GM23248 (cell line): ENCODE measurements around the gene HSD17B4. TPM values are rescaled to one million over a fixed set of nuclear protein-coding genes. Genes with fewer than 3 reads are reported as not detected.
"Not testable (repeated sequence)": the region's sequence is repeated elsewhere in the genome, so short reads cannot be mapped to it uniquely, and the experiment has no call there.

Source experiments
- DNase-seq: peaks from one replicate; pipeline ENCODE4 v3.0.0-alpha.2; 2015
- H2AFZ ChIP-seq: fragments of 200-600 bp; sonication (generic); 2 replicates; pipeline ENCODE4 v1.6.1; 2016; ENCODE audit warnings: antibody characterized with exemption
- H3F3A ChIP-seq: fragments of 200-600 bp; sonication (generic); 2 replicates; pipeline ENCODE4 v1.6.1; 2016; ENCODE audit warnings: mild to moderate bottlenecking, antibody characterized with exemption, mixed run types; ENCODE audit not compliant: insufficient read depth
- H3K27ac ChIP-seq: fragments of 200-600 bp; sonication (generic); 2 replicates; pipeline ENCODE4 v1.5.1; 2016; ENCODE audit warnings: mild to moderate bottlenecking
- H3K27me3 ChIP-seq: fragments of 200-600 bp; sonication (generic); replicated peaks from 2 replicates; pipeline ENCODE4 v1.6.1; 2016; ENCODE audit warnings: mild to moderate bottlenecking; ENCODE audit not compliant: insufficient read depth
- H3K36me3 ChIP-seq: fragments of 200-600 bp; sonication (generic); 2 replicates; pipeline ENCODE4 v1.6.1; 2016; ENCODE audit warnings: low read depth, mild to moderate bottlenecking
- H3K4me1 ChIP-seq: fragments of 200-600 bp; sonication (generic); 2 replicates; pipeline ENCODE4 v1.6.1; 2016; ENCODE audit warnings: mild to moderate bottlenecking; ENCODE audit not compliant: insufficient read depth
- H3K4me2 ChIP-seq: fragments of 200-600 bp; sonication (generic); one replicate; pipeline ENCODE4 v1.6.1; 2016; ENCODE audit warnings: mild to moderate bottlenecking; ENCODE audit not compliant: unreplicated experiment
- H3K4me3 ChIP-seq: fragments of 200-600 bp; sonication (generic); 2 replicates; pipeline ENCODE4 v1.5.1; 2016; ENCODE audit warnings: mild to moderate bottlenecking
- H3K79me2 ChIP-seq: fragments of 200-600 bp; sonication (generic); 2 replicates; pipeline ENCODE4 v1.6.1; 2016; ENCODE audit warnings: mild to moderate bottlenecking; ENCODE audit not compliant: insufficient read depth
- H3K9ac ChIP-seq: fragments of 200-600 bp; sonication (generic); 2 replicates; pipeline ENCODE4 v1.6.1; 2016; ENCODE audit warnings: mild to moderate bottlenecking
- H3K9me2 ChIP-seq: fragments of 200-600 bp; sonication (generic); 2 replicates; pipeline ENCODE4 v1.6.1; 2016; ENCODE audit warnings: mixed run types, mild to moderate bottlenecking, moderate library complexity; ENCODE audit not compliant: insufficient read depth
- H3K9me3 ChIP-seq: fragments of 200-600 bp; sonication (generic); one replicate; pipeline ENCODE4 v1.6.1; 2017; ENCODE audit warnings: low read depth
- H4K20me1 ChIP-seq: fragments of 200-600 bp; sonication (generic); 2 replicates; pipeline ENCODE4 v1.6.0; 2016; ENCODE audit not compliant: insufficient read depth
- EZH2 ChIP-seq: fragments of 200-600 bp; sonication (generic); IDR thresholded peaks from 2 replicates; pipeline ENCODE4 v1.6.1; 2018; ENCODE audit warnings: antibody characterized with exemption, mild to moderate bottlenecking; ENCODE audit not compliant: insufficient read depth, poor library complexity, severe bottlenecking
- EZH2phosphoT487 ChIP-seq: fragments of 200-600 bp; sonication (generic); IDR thresholded peaks from 2 replicates; pipeline ENCODE4 v1.6.1; 2018; ENCODE audit warnings: antibody characterized with exemption, moderate library complexity, mild to moderate bottlenecking, low read depth; ENCODE audit not compliant: insufficient read depth
- WGBS, 2 experiments: methylation state at CpG; one replicate each; pipeline ENCODE4 v1.1.6; 2015 to 2017; ENCODE audit warnings: low lambda C conversion rate in 2 of 2, low coverage in 1 of 2; ENCODE audit errors: missing lambda C conversion rate in 2 of 2; 5-methylcytosine and 5-hydroxymethylcytosine counted together
- in situ Hi-C: fragments of 300-500 bp; cut with MboI; formaldehyde crosslinking; loops from 2 replicates; pipeline ENCODE4 v1.15.0; 2020
- polyA plus RNA-seq: library from polyadenylated mRNA; unstranded; fragments of >200 nt; fragmentation: Nextera tagmentation; extraction: Ambion mirVana; gene quantifications from 2 replicates; pipeline ENCODE4 v1.2.1, GENCODE V29; 2016
- total RNA-seq: library from RNA; depleted of rRNA; stranded (reverse); fragments of >200 nt; shearing (Covaris generic); gene quantifications from 2 replicates; pipeline ENCODE4 v1.2.3, GENCODE V29; 2014

The HSD17B4 gene
- total and polyA plus RNA-seq, 2 experiments from 2014 or later, result 55.8 to 86.5 TPM

DNA sequence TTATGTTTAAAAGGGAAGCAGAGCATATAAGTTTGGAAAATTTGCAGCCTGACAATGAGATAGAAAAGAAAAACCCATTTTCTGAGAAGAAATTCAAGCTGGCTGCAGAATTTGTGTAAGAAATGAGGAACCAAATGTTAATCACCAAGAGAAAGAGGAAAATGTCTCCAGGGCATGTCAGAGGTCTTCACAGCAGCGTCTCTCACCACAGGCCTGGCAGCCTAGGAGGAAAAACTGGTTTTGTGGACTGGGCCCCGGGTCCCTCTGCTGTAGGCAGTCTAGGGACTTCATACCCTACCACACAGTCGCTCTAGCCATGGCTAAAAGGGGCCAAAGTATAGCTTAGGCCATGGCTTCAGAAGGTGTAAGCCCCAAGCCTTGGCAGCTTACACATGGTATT is 32.1 kb upstream of the HSD17B4 start:
- Histone ChIP-seq H3F3A (peaks cover 8% of the 10 kb centered on the region; the same call in 1 of the 2 replicates), H4K20me1 (no peaks in the 10 kb centered on the region), H3K9me2 (no peaks in the 10 kb centered on the region), H3K27ac (no peak overlapping the region), H3K9ac (no peak overlapping the region), H3K36me3 (no peaks in the 10 kb centered on the region), H3K4me3 (no peak overlapping the region), H3K27me3 (peaks cover 10% of the 10 kb centered on the region; the same call in 1 of the 2 replicates), H3K4me2 (no peak overlapping the region), H3K4me1 (no peaks in the 10 kb centered on the region; the same call in 1 of the 2 replicates), H2AFZ (no peak overlapping the region), H3K79me2 (no peaks in the 10 kb centered on the region), H3K9me3 (no peaks in the 10 kb centered on the region)
- in situ Hi-C loops, result no loop called here
- DNase-seq, result no peak
- 53 to 66% methylated on average over 3 of the region's 3 CpGs for WGBS, 2 experiments
- TF ChIP-seq EZH2phosphoT487 (no peak), EZH2 (no peak)

DNA sequence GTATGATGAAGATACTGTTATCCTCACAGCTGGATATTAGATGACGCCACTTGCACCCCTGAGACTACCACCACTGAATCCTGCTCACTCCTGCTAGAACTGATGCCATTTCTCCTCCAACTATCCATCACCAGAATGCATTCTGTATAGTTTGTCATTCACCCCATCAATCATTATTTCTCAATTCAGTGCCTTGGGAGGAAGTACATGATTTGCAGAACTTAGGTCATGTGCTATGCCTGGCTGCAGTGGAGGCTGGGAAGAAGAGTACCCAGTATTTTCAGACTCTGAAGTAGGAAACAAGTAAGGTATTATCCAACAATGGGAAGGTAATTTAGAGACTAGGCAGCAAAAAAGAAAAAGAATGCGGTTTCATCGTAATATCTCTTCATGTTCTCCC is 26.2 kb upstream of the HSD17B4 start:
- in situ Hi-C loops, result no loop called here
- no peaks in the 10 kb centered on the region for H3K4me1 ChIP-seq
- H3K79me2 ChIP-seq, result no peaks in the 10 kb centered on the region
- no peaks in the 10 kb centered on the region for H3F3A ChIP-seq
- H3K4me3 ChIP-seq, result no peak overlapping the region
- H3K9ac ChIP-seq, result no peak overlapping the region
- no peak overlapping the region for H3K4me2 ChIP-seq
- no peak overlapping the region for H2AFZ ChIP-seq
- peaks cover 10% of the 10 kb centered on the region; the same call in 1 of the 2 replicates for H3K27me3 ChIP-seq
- H3K9me2 ChIP-seq, result no peaks in the 10 kb centered on the region
- 85 to 88% methylated on average over 3 of the region's 3 CpGs for WGBS, 2 experiments
- H3K9me3 ChIP-seq, result no peaks in the 10 kb centered on the region
- no peak overlapping the region for H3K27ac ChIP-seq
- TF ChIP-seq EZH2 (no peak), EZH2phosphoT487 (no peak)
- H3K36me3 ChIP-seq, result no peaks in the 10 kb centered on the region
- no peaks in the 10 kb centered on the region for H4K20me1 ChIP-seq
- DNase-seq, result no peak

DNA sequence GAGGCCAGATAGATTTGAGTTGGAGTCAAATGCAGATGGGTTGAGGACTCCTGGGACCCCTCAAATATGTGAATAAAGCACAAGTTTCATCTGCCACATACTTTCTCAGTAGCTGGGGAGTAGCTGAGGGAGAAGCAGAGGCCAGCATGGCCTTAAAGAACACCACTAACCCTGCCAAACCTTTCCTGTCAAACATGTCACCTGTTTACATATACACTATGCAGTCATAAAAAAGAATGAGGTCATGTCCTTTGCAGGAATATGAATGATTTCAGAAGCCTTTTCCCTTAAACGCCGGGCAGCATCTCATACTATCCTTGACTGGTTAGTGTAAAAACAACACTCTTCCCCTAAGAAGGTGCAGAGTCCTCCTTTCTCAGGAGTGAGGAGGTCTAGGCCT is 25.2 kb upstream of the HSD17B4 start:
- in situ Hi-C loops, result no loop called here
- WGBS, 2 experiments, result 69 to 77% methylated on average over 2 of the region's 2 CpGs

DNA sequence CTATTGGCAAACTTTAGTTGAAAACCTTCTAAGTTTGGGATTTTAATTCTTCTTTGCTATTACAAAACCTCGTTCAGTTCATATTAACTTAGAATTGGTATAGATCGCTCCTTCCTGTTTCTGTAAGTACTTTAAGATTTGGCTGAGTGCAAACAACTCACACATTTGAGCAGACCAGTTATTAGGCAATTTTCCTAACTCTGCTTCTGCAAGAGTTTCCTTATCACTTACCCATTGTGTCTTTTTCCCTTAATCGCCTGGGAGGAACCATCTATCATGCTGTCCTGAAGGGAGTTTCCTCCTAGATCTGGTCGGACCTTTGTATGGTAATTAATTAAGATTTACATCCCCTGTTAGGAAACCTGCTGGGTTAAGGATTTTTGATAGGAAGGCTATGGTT is 24.7 kb upstream of the HSD17B4 start:
- H3K9me2 ChIP-seq, H3F3A ChIP-seq, in situ Hi-C loops, H3K4me1 ChIP-seq, H3K4me2 ChIP-seq, H3K9ac ChIP-seq, H4K20me1 ChIP-seq, H2AFZ ChIP-seq, H3K9me3 ChIP-seq, DNase-seq, H3K36me3 ChIP-seq, H3K79me2 ChIP-seq, H3K4me3 ChIP-seq, H3K27ac ChIP-seq, H3K27me3 ChIP-seq: not testable (repeated sequence)
- 42 to 48% methylated on average over 4 of the region's 4 CpGs for WGBS, 2 experiments

More for the DNA sequence above, 25.2 kb upstream of the HSD17B4 start:
- Histone ChIP-seq H3K9ac (no peak overlapping the region), H3K36me3 (no peaks in the 10 kb centered on the region), H3K27ac (no peak overlapping the region), H3F3A (no peaks in the 10 kb centered on the region), H4K20me1 (no peaks in the 10 kb centered on the region), H3K4me1 (no peaks in the 10 kb centered on the region), H2AFZ (no peak overlapping the region), H3K4me2 (no peak overlapping the region), H3K27me3 (peaks cover 10% of the 10 kb centered on the region; the same call in 1 of the 2 replicates), H3K79me2 (no peaks in the 10 kb centered on the region), H3K9me2 (no peaks in the 10 kb centered on the region), H3K9me3 (no peaks in the 10 kb centered on the region), H3K4me3 (no peak overlapping the region)
- no peak for DNase-seq
- TF ChIP-seq EZH2 (no peak), EZH2phosphoT487 (no peak)

DNA sequence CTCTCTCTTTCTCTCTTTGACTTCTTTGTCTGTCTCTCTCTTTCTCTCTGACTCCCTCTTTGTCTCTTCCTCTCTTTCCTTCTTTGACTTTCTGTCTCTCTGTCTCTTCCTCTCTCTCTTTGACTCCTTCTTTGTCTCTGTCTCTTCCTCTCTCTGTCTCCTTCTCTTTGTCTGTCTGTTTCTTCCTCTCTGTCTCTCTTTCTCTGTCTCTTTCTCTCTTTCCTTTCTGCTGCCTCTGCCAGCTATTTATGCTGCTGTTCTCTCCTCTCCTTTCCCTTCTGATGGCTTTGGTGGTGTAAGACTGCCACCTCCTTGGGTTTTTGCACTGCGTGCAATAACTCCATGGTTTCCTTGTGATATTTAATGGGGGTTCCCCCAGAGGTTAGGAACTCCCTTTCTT is 24.1 kb upstream of the HSD17B4 start:
- H2AFZ ChIP-seq, in situ Hi-C loops, H3K4me2 ChIP-seq, H3K9me3 ChIP-seq, H3F3A ChIP-seq, H3K27me3 ChIP-seq, H3K36me3 ChIP-seq, H3K27ac ChIP-seq, H3K4me3 ChIP-seq, H3K79me2 ChIP-seq, H4K20me1 ChIP-seq, H3K9ac ChIP-seq, DNase-seq, H3K4me1 ChIP-seq, H3K9me2 ChIP-seq: not testable (repeated sequence)
- WGBS, 2 experiments, result 57 to 70% methylated on average over 1 of the region's 1 CpG

DNA sequence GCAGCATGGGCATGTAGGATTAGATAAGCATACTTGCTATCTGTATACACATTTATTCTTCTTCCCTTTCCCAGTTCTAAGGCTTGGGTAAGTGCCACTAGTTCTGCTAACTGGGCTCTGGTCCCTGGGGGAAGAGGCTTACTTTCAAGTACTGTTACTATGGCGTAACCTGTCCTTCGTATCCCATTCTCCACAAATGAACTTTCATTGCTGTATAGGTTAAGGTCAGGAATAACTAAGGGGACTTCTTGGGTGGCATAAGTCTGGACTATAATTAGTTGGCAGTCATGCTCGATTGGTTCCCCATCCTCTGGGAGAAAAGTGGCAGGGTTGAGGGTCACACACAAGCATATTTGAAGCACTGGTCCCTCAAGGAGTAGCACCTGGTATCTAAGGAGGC is 23.7 kb upstream of the HSD17B4 start:
- H3K9me2 ChIP-seq, H3K4me1 ChIP-seq, H3K4me3 ChIP-seq, in situ Hi-C loops, H3K36me3 ChIP-seq, H3K9me3 ChIP-seq, H3K27me3 ChIP-seq, H3K9ac ChIP-seq, H2AFZ ChIP-seq, H3F3A ChIP-seq, DNase-seq, H3K4me2 ChIP-seq, H3K27ac ChIP-seq, H4K20me1 ChIP-seq, H3K79me2 ChIP-seq: not testable (repeated sequence)
- WGBS, 2 experiments, result 25 to 27% methylated on average over 3 of the region's 3 CpGs

DNA sequence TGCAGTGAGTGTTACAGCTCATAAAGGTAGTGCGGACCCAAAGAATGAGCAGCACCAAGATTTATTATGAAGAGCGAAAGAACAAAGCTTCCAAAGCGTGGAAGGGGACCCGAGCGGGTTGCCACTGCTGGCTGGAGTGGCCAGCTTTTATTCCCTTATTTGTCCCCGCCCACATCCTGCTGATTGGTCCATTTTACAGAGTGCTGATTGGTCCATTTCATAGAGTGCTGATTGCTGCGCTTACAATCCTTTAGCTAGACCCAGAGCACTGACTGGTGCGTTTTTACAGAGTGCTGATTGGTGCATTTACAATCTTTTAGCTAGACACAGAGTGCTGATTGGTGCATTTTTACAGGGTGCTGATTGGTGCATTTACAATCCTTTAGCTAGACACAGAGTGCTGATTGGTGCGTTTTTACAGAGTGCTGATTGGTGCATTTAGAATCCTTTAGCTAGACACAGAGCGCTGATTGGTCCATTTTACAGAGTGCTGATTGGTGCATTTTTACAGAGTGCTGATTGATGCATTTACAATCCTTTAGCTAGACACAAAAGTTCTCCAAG is 19.5 kb upstream of the HSD17B4 start:
- H3K36me3 ChIP-seq, H2AFZ ChIP-seq, H4K20me1 ChIP-seq, H3K9ac ChIP-seq, H3K4me3 ChIP-seq, in situ Hi-C loops, H3K79me2 ChIP-seq, DNase-seq, H3K4me1 ChIP-seq, H3F3A ChIP-seq, H3K9me2 ChIP-seq, H3K9me3 ChIP-seq, H3K4me2 ChIP-seq, H3K27ac ChIP-seq: not testable (repeated sequence)
- H3K27me3 ChIP-seq, result peaks cover 10% of the 10 kb centered on the region
- WGBS, 2 experiments, result 69% methylated on average over 10 of the region's 10 CpGs
